ENCODE results near the gene DHX38.

The DHX38 gene

GRCh38 chr16:72084445-72084844 lies 9.2 kb upstream of the DHX38 start:
- Histone ChIP-seq H3K36me3 (ENCODE audit: control insufficient read depth in 2 of 2, insufficient read depth in 2 of 2, low read length in 2 of 2) (peaks cover 16 to 23% of the 10 kb centered on the region in 2 donors), H3K27me3 (ENCODE audit: control insufficient read depth in 1 of 2, insufficient read depth in 2 of 2, low read length in 2 of 2) (no peaks in the 10 kb centered on the region), H3K9me3 (ENCODE audit: control insufficient read depth in 2 of 2, low read length in 2 of 2) (peaks cover 0 to 4% of the 10 kb centered on the region in 2 donors), H3K27ac (ENCODE audit: low read length) (no peak overlapping the region), H3K4me3 (ENCODE audit: low read length in 2 of 2) (no peak overlapping the region), H3K4me1 (ENCODE audit: control insufficient read depth, insufficient read depth, low read length) (no peaks in the 10 kb centered on the region), H3K9ac (ENCODE audit: low read length in 2 of 2) (no peak overlapping the region)

DNA sequence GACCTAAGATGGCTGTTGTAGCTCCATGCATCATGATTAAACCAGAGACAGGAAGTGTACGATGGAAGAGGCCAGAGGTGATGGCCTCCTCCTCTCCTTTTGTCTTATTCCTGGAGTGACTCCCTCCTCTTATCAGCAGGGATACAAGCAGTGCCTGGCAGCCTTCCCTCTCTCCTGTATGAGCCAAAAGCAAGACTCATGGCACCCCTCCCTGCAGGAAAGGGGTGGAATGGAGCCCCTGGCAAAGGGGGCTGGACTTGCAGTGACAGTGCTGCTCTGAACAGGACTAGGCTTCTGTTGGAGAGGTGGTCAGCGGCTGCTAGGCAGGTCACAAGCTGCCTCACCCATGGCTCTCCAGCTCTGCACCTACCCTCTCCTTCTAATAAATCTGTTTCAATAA lies 8.6 kb upstream of the DHX38 start:
- Histone ChIP-seq H3K4me3 (ENCODE audit: low read length in 2 of 2) (no peak overlapping the region), H3K27ac (ENCODE audit: low read length) (no peak overlapping the region), H3K9me3 (ENCODE audit: control insufficient read depth in 2 of 2, low read length in 2 of 2) (peaks cover 0 to 4% of the 10 kb centered on the region in 2 donors), H3K9ac (ENCODE audit: low read length in 2 of 2) (no peak overlapping the region), H3K36me3 (ENCODE audit: control insufficient read depth in 2 of 2, insufficient read depth in 2 of 2, low read length in 2 of 2) (peaks cover 21 to 28% of the 10 kb centered on the region in 2 donors), H3K4me1 (ENCODE audit: control insufficient read depth, insufficient read depth, low read length) (no peaks in the 10 kb centered on the region), H3K27me3 (ENCODE audit: control insufficient read depth in 1 of 2, insufficient read depth in 2 of 2, low read length in 2 of 2) (no peaks in the 10 kb centered on the region)

DNA sequence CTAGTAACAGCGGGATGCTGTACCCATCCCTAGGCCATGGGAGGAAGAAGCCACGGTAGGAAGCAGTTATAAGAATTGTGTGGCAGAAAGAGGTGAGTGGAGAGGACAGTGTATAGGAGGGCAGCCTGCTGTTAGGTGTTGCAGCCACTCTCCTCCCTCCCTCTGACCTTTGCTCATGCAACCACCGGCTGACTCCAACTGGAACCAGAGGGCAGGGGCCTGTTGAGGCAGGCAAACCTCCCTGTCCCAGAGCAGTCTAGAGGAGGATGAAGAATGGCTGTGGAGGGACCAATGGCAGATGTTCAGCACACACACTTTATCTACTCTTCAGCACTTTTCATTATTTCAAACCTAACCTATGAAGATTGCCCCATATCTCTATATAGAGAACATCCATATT lies 2.4 kb upstream of the DHX38 start:
- Histone ChIP-seq H3K4me1 (ENCODE audit: control insufficient read depth, insufficient read depth, low read length) (peaks cover 13% of the 10 kb centered on the region), H3K9ac (ENCODE audit: low read length in 2 of 2) (no peak overlapping the region), H3K27me3 (ENCODE audit: control insufficient read depth in 1 of 2, insufficient read depth in 2 of 2, low read length in 2 of 2) (no peaks in the 10 kb centered on the region), H3K36me3 (ENCODE audit: control insufficient read depth in 2 of 2, insufficient read depth in 2 of 2, low read length in 2 of 2) (peaks cover 24 to 25% of the 10 kb centered on the region in 2 donors), H3K4me3 (ENCODE audit: low read length in 2 of 2) (no peak overlapping the region), H3K9me3 (ENCODE audit: control insufficient read depth in 2 of 2, low read length in 2 of 2) (no peaks in the 10 kb centered on the region), H3K27ac (ENCODE audit: low read length) (no peak overlapping the region)

- Histone ChIP-seq H3K27ac (ENCODE audit: low read length) (peak overlapping the region; percentile 92), H3K4me3 (ENCODE audit: low read length in 2 of 2) (peak overlapping the region; percentile 91 to 99), H3K27me3 (ENCODE audit: control insufficient read depth in 1 of 2, insufficient read depth in 2 of 2, low read length in 2 of 2) (no peaks in the 10 kb centered on the region), H3K9ac (ENCODE audit: low read length in 2 of 2) (peak overlapping the region; percentile 88 to 92), H3K36me3 (ENCODE audit: control insufficient read depth in 2 of 2, insufficient read depth in 2 of 2, low read length in 2 of 2) (peaks cover 33 to 34% of the 10 kb centered on the region in 2 donors), H3K4me1 (ENCODE audit: control insufficient read depth, insufficient read depth, low read length) (peaks cover 13% of the 10 kb centered on the region), H3K9me3 (ENCODE audit: control insufficient read depth in 2 of 2, low read length in 2 of 2) (no peaks in the 10 kb centered on the region)
Measured at GRCh38 chr16:72092832-72093447, 707 bp upstream of the DHX38 start.

DNA sequence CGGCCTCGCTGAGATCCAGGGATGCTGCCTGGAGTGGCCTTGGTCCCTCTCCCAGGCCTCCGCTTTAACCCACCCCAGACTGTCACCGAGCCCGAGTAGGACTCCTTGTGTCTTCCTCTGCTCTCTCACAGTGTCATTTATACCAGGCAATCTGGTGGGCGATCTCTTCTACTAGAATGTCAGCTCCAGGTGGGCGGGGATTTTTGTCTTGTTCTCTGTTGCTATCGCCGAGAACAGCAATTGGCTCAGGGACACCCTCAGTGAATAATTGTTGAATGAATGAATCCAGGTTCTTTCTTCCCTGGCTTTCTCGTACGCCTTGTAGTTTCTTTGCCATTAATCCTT lies 591 bp downstream of the DHX38 start:
- H3K9ac ChIP-seq (ENCODE audit: low read length in 2 of 2), result peak overlapping the region; percentile 88 to 99
- H3K9me3 ChIP-seq (ENCODE audit: control insufficient read depth in 2 of 2, low read length in 2 of 2), result no peaks in the 10 kb centered on the region
- H3K27me3 ChIP-seq (ENCODE audit: control insufficient read depth in 1 of 2, insufficient read depth in 2 of 2, low read length in 2 of 2), result no peaks in the 10 kb centered on the region
- H3K27ac ChIP-seq (ENCODE audit: low read length), result peak overlapping the region; percentile 92
- peaks cover 13% of the 10 kb centered on the region for H3K4me1 ChIP-seq (ENCODE audit: control insufficient read depth, insufficient read depth, low read length)
- peak overlapping the region; percentile 74 to 99 for H3K4me3 ChIP-seq (ENCODE audit: low read length in 2 of 2)
- peaks cover 37 to 38% of the 10 kb centered on the region in 2 donors for H3K36me3 ChIP-seq (ENCODE audit: control insufficient read depth in 2 of 2, insufficient read depth in 2 of 2, low read length in 2 of 2)

- Histone ChIP-seq H3K27ac (ENCODE audit: low read length) (no peak overlapping the region), H3K36me3 (ENCODE audit: control insufficient read depth in 2 of 2, insufficient read depth in 2 of 2, low read length in 2 of 2) (peaks cover 73 to 77% of the 10 kb centered on the region in 2 donors), H3K4me3 (ENCODE audit: low read length in 2 of 2) (no peak overlapping the region), H3K4me1 (ENCODE audit: control insufficient read depth, insufficient read depth, low read length) (peaks cover 13% of the 10 kb centered on the region), H3K9me3 (ENCODE audit: control insufficient read depth in 2 of 2, low read length in 2 of 2) (no peaks in the 10 kb centered on the region), H3K9ac (ENCODE audit: low read length in 2 of 2) (no peak overlapping the region), H3K27me3 (ENCODE audit: control insufficient read depth in 1 of 2, insufficient read depth in 2 of 2, low read length in 2 of 2) (no peaks in the 10 kb centered on the region)
Measured at GRCh38 chr16:72098936-72099335, 5.3 kb downstream of the DHX38 start.

GRCh38 chr16:72099377-72099818 lies 5.8 kb downstream of the DHX38 start:
- Histone ChIP-seq H3K9ac (ENCODE audit: low read length in 2 of 2) (no peak overlapping the region), H3K27me3 (ENCODE audit: control insufficient read depth in 1 of 2, insufficient read depth in 2 of 2, low read length in 2 of 2) (no peaks in the 10 kb centered on the region), H3K9me3 (ENCODE audit: control insufficient read depth in 2 of 2, low read length in 2 of 2) (no peaks in the 10 kb centered on the region), H3K4me1 (ENCODE audit: control insufficient read depth, insufficient read depth, low read length) (peaks cover 9% of the 10 kb centered on the region), H3K27ac (ENCODE audit: low read length) (no peak overlapping the region), H3K4me3 (ENCODE audit: low read length in 2 of 2) (no peak overlapping the region), H3K36me3 (ENCODE audit: control insufficient read depth in 2 of 2, insufficient read depth in 2 of 2, low read length in 2 of 2) (peaks cover 78 to 82% of the 10 kb centered on the region in 2 donors)

DNA sequence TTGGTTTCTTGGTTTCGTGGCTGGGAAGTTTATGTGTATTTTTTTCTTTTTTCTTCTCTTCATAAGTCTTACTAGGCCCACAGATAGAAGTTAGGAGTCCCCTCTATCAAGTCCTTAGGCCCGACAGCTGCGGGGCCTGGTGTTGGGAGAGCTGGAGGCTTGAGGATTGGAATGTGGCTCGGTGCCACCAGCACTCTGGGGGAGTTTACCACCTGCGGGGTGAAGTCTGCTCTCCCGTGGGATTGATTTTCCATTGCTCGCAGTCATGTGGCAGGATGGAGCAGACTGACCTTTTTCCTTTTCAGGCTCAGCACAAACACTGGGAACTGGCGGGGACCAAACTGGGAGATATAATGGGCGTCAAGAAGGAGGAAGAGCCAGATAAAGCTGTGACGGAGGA lies 7.5 kb downstream of the DHX38 start:
- no peak overlapping the region for H3K4me3 ChIP-seq (ENCODE audit: low read length in 2 of 2)
- peaks cover 93 to 97% of the 10 kb centered on the region in 2 donors for H3K36me3 ChIP-seq (ENCODE audit: control insufficient read depth in 2 of 2, insufficient read depth in 2 of 2, low read length in 2 of 2)
- peaks cover 3% of the 10 kb centered on the region for H3K4me1 ChIP-seq (ENCODE audit: control insufficient read depth, insufficient read depth, low read length)
- no peaks in the 10 kb centered on the region for H3K9me3 ChIP-seq (ENCODE audit: control insufficient read depth in 2 of 2, low read length in 2 of 2)
- no peaks in the 10 kb centered on the region for H3K27me3 ChIP-seq (ENCODE audit: control insufficient read depth in 1 of 2, insufficient read depth in 2 of 2, low read length in 2 of 2)
- no peak overlapping the region for H3K27ac ChIP-seq (ENCODE audit: low read length)
- no peak overlapping the region for H3K9ac ChIP-seq (ENCODE audit: low read length in 2 of 2)

DNA sequence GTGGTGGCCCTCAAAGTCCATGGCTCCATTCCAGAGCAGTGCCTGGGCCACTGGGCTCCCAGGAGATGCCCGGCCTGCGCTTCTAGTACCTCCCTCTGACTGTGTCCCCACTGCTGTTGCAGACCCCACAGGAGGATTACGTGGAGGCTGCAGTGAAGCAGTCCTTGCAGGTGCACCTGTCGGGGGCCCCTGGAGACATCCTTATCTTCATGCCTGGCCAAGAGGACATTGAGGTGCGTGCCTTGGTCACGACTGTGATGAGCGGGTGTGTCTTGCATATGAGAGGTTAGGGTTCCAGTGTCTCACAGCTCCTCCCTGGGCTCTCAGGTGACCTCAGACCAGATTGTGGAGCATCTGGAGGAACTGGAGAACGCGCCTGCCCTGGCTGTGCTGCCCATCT lies 11.3 kb downstream of the DHX38 start:
- Histone ChIP-seq H3K27ac (ENCODE audit: low read length) (no peak overlapping the region), H3K27me3 (ENCODE audit: control insufficient read depth in 1 of 2, insufficient read depth in 2 of 2, low read length in 2 of 2) (no peaks in the 10 kb centered on the region), H3K4me3 (ENCODE audit: low read length in 2 of 2) (no peak overlapping the region), H3K9ac (ENCODE audit: low read length in 2 of 2) (no peak overlapping the region), H3K36me3 (ENCODE audit: control insufficient read depth in 2 of 2, insufficient read depth in 2 of 2, low read length in 2 of 2) (peaks cover 95 to 96% of the 10 kb centered on the region in 2 donors), H3K9me3 (ENCODE audit: control insufficient read depth in 2 of 2, low read length in 2 of 2) (no peaks in the 10 kb centered on the region), H3K4me1 (ENCODE audit: control insufficient read depth, insufficient read depth, low read length) (peaks cover 3% of the 10 kb centered on the region)

GRCh38 chr16:72105978-72106377 lies 12.3 kb downstream of the DHX38 start:
- Histone ChIP-seq H3K9me3 (ENCODE audit: control insufficient read depth in 2 of 2, low read length in 2 of 2) (no peaks in the 10 kb centered on the region), H3K27me3 (ENCODE audit: control insufficient read depth in 1 of 2, insufficient read depth in 2 of 2, low read length in 2 of 2) (no peaks in the 10 kb centered on the region), H3K4me3 (ENCODE audit: low read length in 2 of 2) (no peak overlapping the region), H3K27ac (ENCODE audit: low read length) (no peak overlapping the region), H3K36me3 (ENCODE audit: control insufficient read depth in 2 of 2, insufficient read depth in 2 of 2, low read length in 2 of 2) (peaks cover 95 to 96% of the 10 kb centered on the region in 2 donors), H3K9ac (ENCODE audit: low read length in 2 of 2) (no peak overlapping the region), H3K4me1 (ENCODE audit: control insufficient read depth, insufficient read depth, low read length) (no peaks in the 10 kb centered on the region)

GRCh38 chr16:72107371-72107770 lies 13.7 kb downstream of the DHX38 start:
- Histone ChIP-seq H3K9me3 (ENCODE audit: control insufficient read depth in 2 of 2, low read length in 2 of 2) (no peaks in the 10 kb centered on the region), H3K4me3 (ENCODE audit: low read length in 2 of 2) (no peak overlapping the region), H3K4me1 (ENCODE audit: control insufficient read depth, insufficient read depth, low read length) (no peaks in the 10 kb centered on the region), H3K36me3 (ENCODE audit: control insufficient read depth in 2 of 2, insufficient read depth in 2 of 2, low read length in 2 of 2) (peaks cover 94 to 96% of the 10 kb centered on the region in 2 donors), H3K9ac (ENCODE audit: low read length in 2 of 2) (no peak overlapping the region), H3K27me3 (ENCODE audit: control insufficient read depth in 1 of 2, insufficient read depth in 2 of 2, low read length in 2 of 2) (no peaks in the 10 kb centered on the region), H3K27ac (ENCODE audit: low read length) (no peak overlapping the region)
